ENCODE results near the gene GRM7. TPM values are rescaled to one million over a fixed set of nuclear protein-coding genes. Genes with fewer than 3 reads are reported as not detected.

Gene GRM7
- total RNA-seq, 1 donor from 2014 or later, result 9.9 TPM

GRCh38 chr3:7266551-7266950, 405.6 kb downstream of the GRM7 start:
- H3K27ac Mint-ChIP-seq, result no peak overlapping the region
- no peak for DNase-seq (ENCODE audit: extremely low spot score, unreplicated experiment)
- H3K9me3 Mint-ChIP-seq, result peaks cover 5% of the 10 kb centered on the region
- TF ChIP-seq CTCF (conservative IDR thresholded peaks at IDR 0.05), result no peak
- H3K36me3 Mint-ChIP-seq, result peaks cover 5% of the 10 kb centered on the region
- H3K4me1 Mint-ChIP-seq (ENCODE audit: unreplicated experiment), result peaks cover 8% of the 10 kb centered on the region
- H3K27me3 Mint-ChIP-seq, result no peaks in the 10 kb centered on the region
- no peak overlapping the region for H3K4me3 Mint-ChIP-seq

- DNase-seq (ENCODE audit: extremely low spot score, unreplicated experiment), result no peak
- TF ChIP-seq CTCF (conservative IDR thresholded peaks at IDR 0.05), result no peak
- Mint-ChIP-seq H3K36me3 (peaks cover 5% of the 10 kb centered on the region), H3K27me3 (no peaks in the 10 kb centered on the region), H3K27ac (no peak overlapping the region), H3K9me3 (no peaks in the 10 kb centered on the region), H3K4me1 (ENCODE audit: unreplicated experiment) (peaks cover 8% of the 10 kb centered on the region), H3K4me3 (no peak overlapping the region)
Measured at GRCh38 chr3:7270731-7271130, 409.8 kb downstream of the GRM7 start.

- peaks cover 5% of the 10 kb centered on the region for H3K36me3 Mint-ChIP-seq
- no peaks in the 10 kb centered on the region for H3K9me3 Mint-ChIP-seq
Measured at GRCh38 chr3:7271631-7272030, 410.7 kb downstream of the GRM7 start.

GRCh38 chr3:7272203-7272602, 411.3 kb downstream of the GRM7 start:
- Mint-ChIP-seq H3K27me3 (no peaks in the 10 kb centered on the region), H3K27ac (no peak overlapping the region), H3K36me3 (peaks cover 3% of the 10 kb centered on the region), H3K4me1 (ENCODE audit: unreplicated experiment) (peaks cover 8% of the 10 kb centered on the region), H3K9me3 (no peaks in the 10 kb centered on the region), H3K4me3 (no peak overlapping the region)
- DNase-seq (ENCODE audit: extremely low spot score, unreplicated experiment), result no peak
- TF ChIP-seq CTCF (conservative IDR thresholded peaks at IDR 0.05), result no peak

More at GRCh38 chr3:7271631-7272030, 410.7 kb downstream of the GRM7 start:
- H3K27me3 Mint-ChIP-seq, result no peaks in the 10 kb centered on the region
- H3K27ac Mint-ChIP-seq, result no peak overlapping the region
- no peak for TF ChIP-seq CTCF (conservative IDR thresholded peaks at IDR 0.05)
- H3K4me3 Mint-ChIP-seq, result no peak overlapping the region
- peaks cover 8% of the 10 kb centered on the region for H3K4me1 Mint-ChIP-seq (ENCODE audit: unreplicated experiment)
- DNase-seq (ENCODE audit: extremely low spot score, unreplicated experiment), result no peak

- Mint-ChIP-seq H3K9me3 (no peaks in the 10 kb centered on the region), H3K4me3 (no peak overlapping the region), H3K27ac (no peak overlapping the region), H3K4me1 (ENCODE audit: unreplicated experiment) (no peaks in the 10 kb centered on the region), H3K36me3 (no peaks in the 10 kb centered on the region), H3K27me3 (no peaks in the 10 kb centered on the region)
- no peak for TF ChIP-seq CTCF (conservative IDR thresholded peaks at IDR 0.05)
- DNase-seq (ENCODE audit: extremely low spot score, unreplicated experiment), result no peak
Measured at GRCh38 chr3:7275396-7275795, 414.5 kb downstream of the GRM7 start.

- Mint-ChIP-seq H3K36me3 (no peaks in the 10 kb centered on the region), H3K4me3 (no peak overlapping the region), H3K4me1 (ENCODE audit: unreplicated experiment) (no peaks in the 10 kb centered on the region), H3K27ac (no peak overlapping the region), H3K9me3 (no peaks in the 10 kb centered on the region), H3K27me3 (no peaks in the 10 kb centered on the region)
- TF ChIP-seq CTCF (conservative IDR thresholded peaks at IDR 0.05), result no peak
- no peak for DNase-seq (ENCODE audit: extremely low spot score, unreplicated experiment)
Measured at GRCh38 chr3:7280318-7280717, 419.4 kb downstream of the GRM7 start.
